ENCODE results near the gene TAS1R2. TPM values are rescaled to one million over a fixed set of nuclear protein-coding genes. Genes with fewer than 3 reads are reported as not detected.

The TAS1R2 gene
- total RNA-seq, 2 donors from 2014 or later = not detected

DNA sequence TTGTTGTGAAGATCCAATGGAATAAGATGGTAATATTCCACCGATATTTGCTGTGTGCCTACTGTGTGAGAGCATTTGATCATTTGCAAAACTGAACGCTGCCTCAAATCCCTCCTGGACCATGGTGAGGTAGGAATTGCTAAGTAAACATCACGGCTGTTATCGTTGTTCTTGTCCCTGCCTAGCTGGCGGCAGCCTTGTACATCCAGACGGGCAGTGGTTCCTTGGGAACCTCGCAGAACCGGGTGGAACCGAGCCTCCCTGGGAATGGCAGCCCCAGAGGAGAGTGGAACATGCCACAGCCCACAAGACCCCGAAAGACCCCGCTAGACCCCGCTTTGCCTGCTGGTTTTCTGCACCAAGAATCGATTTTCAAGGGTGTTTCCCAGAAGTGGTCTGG, 60.9 kb downstream of the TAS1R2 start:
- no peaks in the 10 kb centered on the region for H3K9me3 Mint-ChIP-seq
- H3K36me3 ChIP-seq (ENCODE audit: control insufficient read depth, insufficient read depth, low read length) = no peaks in the 10 kb centered on the region
- no peaks in the 10 kb centered on the region for H3K27me3 ChIP-seq (ENCODE audit: control insufficient read depth, insufficient read depth, low read length, poor library complexity, severe bottlenecking)
- no peak overlapping the region for H3K27ac ChIP-seq (ENCODE audit: low read depth, low read length)
- peaks cover 11% of the 10 kb centered on the region for H3K4me1 ChIP-seq (ENCODE audit: control insufficient read depth, insufficient read depth, low read length)
- no peak overlapping the region for H3K4me3 ChIP-seq (ENCODE audit: low read length)
- no peak overlapping the region for H3K9ac ChIP-seq (ENCODE audit: extremely low read depth, low read length, poor library complexity, severe bottlenecking)
- no peaks in the 10 kb centered on the region for H3K9me3 ChIP-seq (ENCODE audit: control insufficient read depth, low read length)
- DNase-seq = no peak
- no peaks in the 10 kb centered on the region for H3K36me3 Mint-ChIP-seq (ENCODE audit: low read depth)
- 94 to 98% methylated on average over 9 to 13 of the region's 13 CpGs for WGBS, 2 experiments (ENCODE audit: insufficient coverage in 1 of 2, insufficient read length in 1 of 2)
- peaks cover 23% of the 10 kb centered on the region for H3K4me1 Mint-ChIP-seq
- peaks cover 3% of the 10 kb centered on the region for H3K27me3 Mint-ChIP-seq (ENCODE audit: insufficient read depth)
- H3K27ac Mint-ChIP-seq = no peak overlapping the region
- TF ChIP-seq, protein P1, sequence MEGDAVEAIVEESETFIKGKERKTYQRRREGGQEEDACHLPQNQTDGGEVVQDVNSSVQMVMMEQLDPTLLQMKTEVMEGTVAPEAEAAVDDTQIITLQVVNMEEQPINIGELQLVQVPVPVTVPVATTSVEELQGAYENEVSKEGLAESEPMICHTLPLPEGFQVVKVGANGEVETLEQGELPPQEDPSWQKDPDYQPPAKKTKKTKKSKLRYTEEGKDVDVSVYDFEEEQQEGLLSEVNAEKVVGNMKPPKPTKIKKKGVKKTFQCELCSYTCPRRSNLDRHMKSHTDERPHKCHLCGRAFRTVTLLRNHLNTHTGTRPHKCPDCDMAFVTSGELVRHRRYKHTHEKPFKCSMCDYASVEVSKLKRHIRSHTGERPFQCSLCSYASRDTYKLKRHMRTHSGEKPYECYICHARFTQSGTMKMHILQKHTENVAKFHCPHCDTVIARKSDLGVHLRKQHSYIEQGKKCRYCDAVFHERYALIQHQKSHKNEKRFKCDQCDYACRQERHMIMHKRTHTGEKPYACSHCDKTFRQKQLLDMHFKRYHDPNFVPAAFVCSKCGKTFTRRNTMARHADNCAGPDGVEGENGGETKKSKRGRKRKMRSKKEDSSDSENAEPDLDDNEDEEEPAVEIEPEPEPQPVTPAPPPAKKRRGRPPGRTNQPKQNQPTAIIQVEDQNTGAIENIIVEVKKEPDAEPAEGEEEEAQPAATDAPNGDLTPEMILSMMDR (conservative IDR thresholded peaks at IDR 0.05) = no peak
- H3K4me3 Mint-ChIP-seq = no peak overlapping the region

DNA sequence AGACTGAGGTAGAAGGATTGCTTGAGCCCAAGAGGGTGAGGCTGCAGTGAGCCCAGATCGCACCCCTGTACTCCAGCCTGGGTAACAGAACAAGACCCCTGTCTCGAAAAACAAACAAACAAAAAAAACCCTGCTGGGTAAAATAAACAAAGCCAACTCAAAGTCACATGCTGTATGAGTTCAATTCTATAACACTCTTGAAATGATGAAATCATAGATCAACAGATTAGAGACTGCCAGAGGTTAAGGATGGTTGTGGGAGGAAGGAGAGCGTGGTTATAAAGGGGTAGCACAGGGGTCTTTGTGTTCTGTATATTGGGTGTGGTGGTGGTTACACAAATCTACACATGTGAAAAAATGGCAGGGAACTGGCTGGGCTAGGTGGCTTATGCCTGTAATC, 62.5 kb downstream of the TAS1R2 start:
- Mint-ChIP-seq H3K4me1 (peaks cover 23% of the 10 kb centered on the region), H3K27me3 (ENCODE audit: insufficient read depth) (peaks cover 14% of the 10 kb centered on the region), H3K36me3 (ENCODE audit: low read depth) (no peaks in the 10 kb centered on the region), H3K9me3 (peaks cover 11% of the 10 kb centered on the region), H3K27ac (no peak overlapping the region), H3K4me3 (no peak overlapping the region)
- TF ChIP-seq, protein P1 (conservative IDR thresholded peaks at IDR 0.05) = no peak
- Histone ChIP-seq H3K36me3 (ENCODE audit: control insufficient read depth, insufficient read depth, low read length) (no peaks in the 10 kb centered on the region), H3K9me3 (ENCODE audit: control insufficient read depth, low read length) (no peaks in the 10 kb centered on the region), H3K4me3 (ENCODE audit: low read length) (no peak overlapping the region), H3K4me1 (ENCODE audit: control insufficient read depth, insufficient read depth, low read length) (peaks cover 11% of the 10 kb centered on the region), H3K27ac (ENCODE audit: low read depth, low read length) (no peak overlapping the region), H3K9ac (ENCODE audit: extremely low read depth, low read length, poor library complexity, severe bottlenecking) (no peak overlapping the region), H3K27me3 (ENCODE audit: control insufficient read depth, insufficient read depth, low read length, poor library complexity, severe bottlenecking) (no peaks in the 10 kb centered on the region)
- DNase-seq = no peak
- WGBS, 2 experiments (ENCODE audit: insufficient coverage in 1 of 2, insufficient read length in 1 of 2) = 92 to 94% methylated on average over 2 to 3 of the region's 3 CpGs

DNA sequence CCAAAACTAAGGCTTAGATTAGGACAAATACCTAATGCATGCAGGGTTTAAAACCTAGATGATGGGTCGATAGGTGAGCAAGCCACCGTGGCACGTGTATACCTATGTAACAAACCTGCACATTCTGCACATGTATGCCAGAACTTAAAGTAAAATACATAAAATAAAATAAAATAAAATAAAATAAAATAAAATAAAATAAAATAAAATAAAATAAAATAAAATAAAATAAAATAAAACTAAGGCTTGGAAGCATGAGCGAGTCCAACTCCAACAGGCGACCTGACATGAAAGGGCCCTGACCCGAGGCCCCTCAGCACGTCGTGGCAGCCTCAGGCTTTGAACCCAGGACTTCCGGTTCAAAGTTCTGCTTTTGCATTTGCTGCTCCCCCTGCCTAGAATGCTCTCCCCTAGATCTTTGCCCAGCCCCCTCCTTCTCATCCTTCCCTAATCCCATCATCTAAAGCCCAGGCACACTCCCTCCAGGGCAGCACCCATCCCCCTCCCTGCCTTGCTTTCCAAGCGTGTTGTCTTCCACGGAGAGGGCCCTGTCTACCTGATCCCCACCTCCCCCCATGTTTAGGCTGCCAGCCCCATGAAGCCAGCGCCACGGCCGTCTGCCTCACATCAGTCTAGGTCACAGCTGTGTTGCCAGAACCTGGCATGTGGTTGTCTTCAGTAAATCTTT, 64.3 kb downstream of the TAS1R2 start:
- Histone ChIP-seq H3K9ac (ENCODE audit: extremely low read depth, low read length, poor library complexity, severe bottlenecking) (no peak overlapping the region), H3K4me3 (ENCODE audit: low read length) (no peak overlapping the region), H3K27me3 (ENCODE audit: control insufficient read depth, insufficient read depth, low read length, poor library complexity, severe bottlenecking) (no peaks in the 10 kb centered on the region), H3K27ac (ENCODE audit: low read depth, low read length) (no peak overlapping the region), H3K36me3 (ENCODE audit: control insufficient read depth, insufficient read depth, low read length) (no peaks in the 10 kb centered on the region), H3K4me1 (ENCODE audit: control insufficient read depth, insufficient read depth, low read length) (peaks cover 11% of the 10 kb centered on the region), H3K9me3 (ENCODE audit: control insufficient read depth, low read length) (no peaks in the 10 kb centered on the region)
- TF ChIP-seq, protein P1 (conservative IDR thresholded peaks at IDR 0.05) = no peak
- Mint-ChIP-seq H3K4me3 (no peak overlapping the region), H3K9me3 (peaks cover 11% of the 10 kb centered on the region), H3K4me1 (peaks cover 23% of the 10 kb centered on the region), H3K36me3 (ENCODE audit: low read depth) (no peaks in the 10 kb centered on the region), H3K27ac (no peak overlapping the region), H3K27me3 (ENCODE audit: insufficient read depth) (peaks cover 22% of the 10 kb centered on the region)
- WGBS, 2 experiments (ENCODE audit: insufficient coverage in 1 of 2, insufficient read length in 1 of 2) = 66 to 82% methylated on average over 6 to 14 of the region's 14 CpGs
- DNase-seq = peak; percentile 56
